HCT116 (cell line): Measurements from ENCODE around the gene CLCN1.

Source experiments
- ATF3 ChIP-seq: IDR thresholded peaks from 2 replicates; pipeline ENCODE4 v1.6.1; 2012
- CEBPB ChIP-seq: IDR thresholded peaks from 2 replicates; pipeline ENCODE4 v1.6.1; 2012; ENCODE audit warnings: low read depth
- TF ChIP-seq, protein P1 (sequence below), 3 experiments: fragments of 200-600 bp in 1 of 3; sonication (generic) in 1 of 3; IDR thresholded peaks in 2 of 3; conservative IDR thresholded peaks in 1 of 3; 2 replicates each; pipeline ENCODE4 v1.5.1; 2012 to 2017; ENCODE audit warnings: low read depth in 2 of 3, low read length in 2 of 3, antibody characterized with exemption in 1 of 3, borderline replicate concordance in 1 of 3, control low read depth in 1 of 3, mild to moderate bottlenecking in 1 of 3, mixed read lengths in 1 of 3, mixed run types in 1 of 3, moderate library complexity in 1 of 3; ENCODE audit not compliant: insufficient read depth in 1 of 3

DNA sequence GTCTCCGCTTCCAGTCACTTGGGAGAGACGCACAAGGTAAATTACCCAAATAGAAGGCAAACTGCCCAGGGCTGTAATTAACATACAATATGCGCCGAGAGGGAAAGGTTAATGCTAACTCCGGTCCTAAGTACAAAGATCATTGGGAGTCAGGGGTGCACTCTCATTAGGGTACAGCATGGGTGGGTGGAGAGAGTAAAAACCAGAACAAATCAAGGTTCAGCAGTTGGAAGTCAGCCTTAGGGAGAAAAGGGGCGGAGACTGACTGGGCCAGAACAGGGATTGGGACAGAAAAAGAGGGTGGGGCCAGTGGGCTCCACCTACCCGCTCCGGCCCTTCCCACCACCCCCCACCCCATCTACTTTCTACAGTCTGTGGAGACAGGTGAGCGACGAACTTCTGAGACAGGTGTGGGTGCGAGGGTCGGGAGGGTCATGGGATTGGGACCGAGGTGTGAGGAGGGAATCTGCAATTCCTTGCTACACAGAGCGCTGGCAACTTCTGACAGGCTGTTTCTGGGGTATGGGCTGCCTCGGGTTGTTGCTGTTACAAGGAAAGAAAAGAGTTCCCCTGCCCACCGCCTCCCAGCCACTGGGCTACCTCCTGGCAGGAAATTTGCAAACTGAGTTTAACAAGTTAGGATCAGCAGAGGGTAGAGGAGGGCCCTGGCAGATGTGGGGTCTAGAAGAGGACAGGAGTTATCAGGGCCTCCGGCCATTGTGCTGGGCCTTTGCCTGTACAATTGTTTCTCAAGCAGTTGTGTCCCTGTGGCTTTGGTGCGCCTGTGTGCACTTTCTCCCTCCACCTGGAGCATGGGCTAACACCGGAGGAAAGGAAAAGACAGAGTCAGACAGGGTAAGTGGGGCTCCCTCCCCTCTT, 31.1 kb upstream of the CLCN1 start, which contains the start of gene TMEM139:
- TF ChIP-seq CEBPB (no peak), ATF3 (no peak)
- TF ChIP-seq, protein P1, sequence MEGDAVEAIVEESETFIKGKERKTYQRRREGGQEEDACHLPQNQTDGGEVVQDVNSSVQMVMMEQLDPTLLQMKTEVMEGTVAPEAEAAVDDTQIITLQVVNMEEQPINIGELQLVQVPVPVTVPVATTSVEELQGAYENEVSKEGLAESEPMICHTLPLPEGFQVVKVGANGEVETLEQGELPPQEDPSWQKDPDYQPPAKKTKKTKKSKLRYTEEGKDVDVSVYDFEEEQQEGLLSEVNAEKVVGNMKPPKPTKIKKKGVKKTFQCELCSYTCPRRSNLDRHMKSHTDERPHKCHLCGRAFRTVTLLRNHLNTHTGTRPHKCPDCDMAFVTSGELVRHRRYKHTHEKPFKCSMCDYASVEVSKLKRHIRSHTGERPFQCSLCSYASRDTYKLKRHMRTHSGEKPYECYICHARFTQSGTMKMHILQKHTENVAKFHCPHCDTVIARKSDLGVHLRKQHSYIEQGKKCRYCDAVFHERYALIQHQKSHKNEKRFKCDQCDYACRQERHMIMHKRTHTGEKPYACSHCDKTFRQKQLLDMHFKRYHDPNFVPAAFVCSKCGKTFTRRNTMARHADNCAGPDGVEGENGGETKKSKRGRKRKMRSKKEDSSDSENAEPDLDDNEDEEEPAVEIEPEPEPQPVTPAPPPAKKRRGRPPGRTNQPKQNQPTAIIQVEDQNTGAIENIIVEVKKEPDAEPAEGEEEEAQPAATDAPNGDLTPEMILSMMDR (IDR thresholded peaks at IDR 0.05 in 2 of 3, conservative IDR thresholded peaks at IDR 0.05 in 1 of 3; ENCODE audit: borderline replicate concordance in 1 of 3, insufficient read depth in 1 of 3, low read depth in 2 of 3, low read length in 2 of 3), result no peak
